GM15510 (cell line): Measurements from ENCODE around the gene MRPL17.

Source experiments
- POLR2A ChIP-seq: IDR thresholded peaks from 3 replicates; pipeline ENCODE4 v1.6.1; 2011; ENCODE audit warnings: borderline replicate concordance; ENCODE audit not compliant: insufficient read length; ENCODE audit errors: extremely low read depth

Gene MRPL17

GRCh38 chr11:6663794-6664469 lies 19.2 kb downstream of the MRPL17 start:
- TF ChIP-seq POLR2A: no peak

GRCh38 chr11:6660712-6661111 lies 22.4 kb downstream of the MRPL17 start:
- no peak for TF ChIP-seq POLR2A

GRCh38 chr11:6658647-6659046 lies 24.5 kb downstream of the MRPL17 start:
- no peak for TF ChIP-seq POLR2A

- no peak for TF ChIP-seq POLR2A
These were observed 25.8 kb downstream of the MRPL17 start for GRCh38 chr11:6657346-6657745.

GRCh38 chr11:6656936-6657335 lies 26.2 kb downstream of the MRPL17 start:
- TF ChIP-seq POLR2A: no peak

GRCh38 chr11:6656584-6656915 lies 26.6 kb downstream of the MRPL17 start:
- TF ChIP-seq POLR2A: no peak

GRCh38 chr11:6655790-6656583 lies 27.2 kb downstream of the MRPL17 start, which contains the start of gene DCHS1:
Gene DCHS1 (minus strand): TSS chr11:6655809. CDS start chr11:6641613, 14,196 bp downstream.
- TF ChIP-seq POLR2A: no peak

GRCh38 chr11:6655020-6655789 lies 27.9 kb downstream of the MRPL17 start:
- TF ChIP-seq POLR2A: no peak

- TF ChIP-seq POLR2A: no peak
These were observed 28.7 kb downstream of the MRPL17 start for GRCh38 chr11:6654281-6655019.

- TF ChIP-seq POLR2A: no peak
These were observed 29.5 kb downstream of the MRPL17 start for GRCh38 chr11:6653656-6654055.

- no peak for TF ChIP-seq POLR2A
These were observed 30.0 kb downstream of the MRPL17 start for GRCh38 chr11:6653097-6653496.

GRCh38 chr11:6652182-6652581 lies 31.0 kb downstream of the MRPL17 start:
- TF ChIP-seq POLR2A: no peak

GRCh38 chr11:6650980-6651379 lies 32.2 kb downstream of the MRPL17 start:
- no peak for TF ChIP-seq POLR2A

- no peak for TF ChIP-seq POLR2A
These were observed 33.0 kb downstream of the MRPL17 start for GRCh38 chr11:6650104-6650503.

GRCh38 chr11:6648501-6648900 lies 34.6 kb downstream of the MRPL17 start:
- TF ChIP-seq POLR2A: no peak
